GM20431 (cell line): ENCODE data around the gene DGKZ.
"Not testable (repeated sequence)": the region's sequence is repeated elsewhere in the genome, so short reads cannot be mapped to it uniquely, and the experiment has no call there.

Source experiments
- in situ Hi-C: fragments of 300-500 bp; cut with MseI, MboI; formaldehyde crosslinking; loops from one replicate; pipeline ENCODE4 v1.15.0; 2020; ENCODE audit warnings: low sequenced_read_pairs; ENCODE audit not compliant: unreplicated experiment

DGKZ gene

GRCh38 chr11:46363031-46363407, 15.8 kb downstream of the DGKZ start:
- in situ Hi-C loops = no loop called here

DNA sequence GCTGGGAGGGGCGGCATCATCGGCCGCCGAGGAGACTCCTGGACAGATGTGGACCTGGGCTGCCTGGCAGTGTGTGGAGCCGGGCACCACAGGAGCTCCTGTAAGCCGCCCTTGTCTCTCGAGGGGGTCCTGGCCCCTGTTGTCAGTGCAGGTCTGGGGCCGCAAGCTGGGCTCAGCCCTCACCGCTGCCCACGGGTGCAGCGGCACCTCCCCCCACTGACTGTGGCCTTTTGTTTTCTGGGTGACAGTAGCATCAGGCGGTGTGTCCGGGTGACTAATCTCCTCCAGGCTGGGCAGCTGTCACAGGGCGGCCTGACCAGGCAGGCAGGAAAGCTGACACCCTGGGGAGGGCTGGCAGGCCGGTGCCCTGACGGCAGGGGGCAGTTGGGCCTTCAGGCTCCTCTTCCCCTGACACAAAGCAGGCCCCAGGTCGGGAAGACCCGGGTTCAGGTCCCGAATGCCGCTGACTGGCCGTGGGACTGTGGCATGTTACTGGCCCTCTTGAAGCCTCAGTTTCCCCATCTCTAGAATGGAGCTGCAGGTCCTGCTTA, 16.3 kb downstream of the DGKZ start:
- in situ Hi-C loops = no loop called here

DNA sequence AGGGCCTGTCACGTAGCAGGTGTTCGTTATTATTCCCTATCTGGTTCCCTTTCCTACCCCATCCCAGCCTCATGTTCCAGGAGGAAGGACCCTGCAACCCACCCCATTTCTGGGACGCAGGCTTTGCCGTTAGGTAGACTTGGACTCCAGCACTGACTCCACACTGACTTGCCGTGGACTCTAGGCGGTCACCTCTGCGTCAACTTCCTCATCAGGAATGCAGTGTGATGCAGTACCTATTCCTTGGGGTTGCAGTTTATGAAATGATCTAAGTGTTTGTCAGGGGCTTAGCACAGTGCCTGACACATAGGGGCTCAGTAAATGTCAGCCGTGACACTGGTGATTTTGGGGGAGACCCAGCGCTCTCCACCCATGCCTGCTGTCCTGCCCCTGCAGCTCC, 16.8 kb downstream of the DGKZ start:
- in situ Hi-C loops = no loop called here

DNA sequence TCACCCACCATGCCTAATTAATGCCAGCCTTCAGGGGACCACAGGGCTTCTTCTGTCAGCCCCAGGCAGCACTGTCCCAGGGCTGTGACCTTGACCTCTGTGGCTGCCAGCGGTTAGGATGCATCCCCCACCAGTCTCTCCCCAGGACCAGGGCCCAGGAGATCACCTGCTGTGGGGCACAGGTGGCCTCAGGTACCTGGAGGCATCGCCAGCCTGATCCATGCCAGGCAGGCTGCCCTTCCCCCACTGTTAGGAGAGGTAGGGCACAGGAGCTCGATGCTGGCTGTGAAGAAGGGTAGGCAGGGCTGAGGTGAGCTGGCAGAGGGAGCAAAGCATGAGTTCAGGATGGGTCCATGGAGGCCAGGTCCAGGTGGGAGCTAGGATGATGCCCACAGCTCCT, 17.5 kb downstream of the DGKZ start:
- in situ Hi-C loops = no loop called here

DNA sequence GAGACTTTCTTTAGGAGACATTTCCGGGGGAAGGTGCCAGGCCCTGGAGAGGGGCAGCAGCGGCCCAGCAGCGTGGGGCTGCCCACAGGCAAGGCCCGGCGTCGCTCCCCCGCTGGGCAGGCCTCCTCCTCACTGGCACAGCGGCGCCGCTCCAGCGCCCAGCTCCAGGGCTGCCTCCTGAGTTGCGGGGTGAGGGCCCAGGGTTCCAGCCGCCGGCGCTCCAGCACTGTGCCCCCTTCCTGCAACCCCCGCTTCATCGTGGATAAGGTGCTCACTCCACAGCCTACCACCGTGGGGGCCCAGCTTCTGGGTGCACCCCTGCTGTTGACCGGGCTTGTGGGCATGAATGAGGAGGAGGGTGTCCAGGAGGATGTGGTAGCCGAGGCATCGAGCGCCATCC, 19.0 kb downstream of the DGKZ start:
- in situ Hi-C loops = no loop called here

DNA sequence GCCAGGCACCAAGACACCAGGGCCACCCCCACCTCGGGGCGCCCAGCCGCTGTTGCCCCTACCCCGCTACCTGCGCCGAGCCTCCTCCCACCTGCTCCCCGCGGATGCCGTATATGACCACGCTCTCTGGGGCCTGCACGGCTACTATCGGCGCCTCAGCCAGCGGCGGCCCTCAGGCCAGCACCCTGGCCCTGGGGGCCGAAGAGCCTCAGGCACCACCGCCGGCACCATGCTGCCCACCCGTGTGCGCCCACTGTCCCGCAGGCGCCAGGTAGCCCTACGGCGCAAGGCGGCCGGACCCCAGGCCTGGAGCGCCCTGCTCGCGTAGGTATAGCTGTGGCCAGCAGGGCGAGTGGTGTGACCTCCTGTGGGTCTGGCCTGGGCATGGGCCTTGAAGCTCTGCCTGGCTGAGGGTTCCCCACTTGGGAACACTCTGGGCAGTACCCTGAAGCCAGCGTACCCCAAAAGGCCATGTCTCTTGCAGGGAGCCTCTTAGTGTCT, 19.4 kb downstream of the DGKZ start:
- in situ Hi-C loops = no loop called here

GRCh38 chr11:46367244-46367915, 20.1 kb downstream of the DGKZ start:
- in situ Hi-C loops = no loop called here

GRCh38 chr11:46367916-46368267, 20.6 kb downstream of the DGKZ start:
- in situ Hi-C loops = no loop called here

GRCh38 chr11:46369458-46370152, 22.3 kb downstream of the DGKZ start:
- in situ Hi-C loops = no loop called here

DNA sequence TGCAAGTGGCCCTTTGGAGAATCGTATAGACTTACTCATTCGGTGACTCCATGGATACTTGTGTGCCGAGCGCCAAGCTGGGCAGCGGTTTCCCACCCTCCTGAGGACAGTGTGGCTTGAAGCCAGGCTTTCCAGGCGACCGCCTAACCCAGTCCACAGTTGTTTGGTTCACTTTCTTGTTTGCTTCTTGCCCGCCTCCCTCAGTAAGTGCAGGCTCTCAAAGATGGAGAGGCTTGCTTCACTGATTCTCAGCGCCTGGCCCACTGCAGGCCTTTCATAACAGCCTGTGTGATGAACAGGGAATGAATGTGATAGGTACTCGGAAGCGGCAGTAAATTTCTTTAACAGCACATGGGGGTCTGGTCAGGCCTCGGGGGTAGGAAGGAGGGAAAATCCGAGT, 23.0 kb downstream of the DGKZ start:
- in situ Hi-C loops = no loop called here

DNA sequence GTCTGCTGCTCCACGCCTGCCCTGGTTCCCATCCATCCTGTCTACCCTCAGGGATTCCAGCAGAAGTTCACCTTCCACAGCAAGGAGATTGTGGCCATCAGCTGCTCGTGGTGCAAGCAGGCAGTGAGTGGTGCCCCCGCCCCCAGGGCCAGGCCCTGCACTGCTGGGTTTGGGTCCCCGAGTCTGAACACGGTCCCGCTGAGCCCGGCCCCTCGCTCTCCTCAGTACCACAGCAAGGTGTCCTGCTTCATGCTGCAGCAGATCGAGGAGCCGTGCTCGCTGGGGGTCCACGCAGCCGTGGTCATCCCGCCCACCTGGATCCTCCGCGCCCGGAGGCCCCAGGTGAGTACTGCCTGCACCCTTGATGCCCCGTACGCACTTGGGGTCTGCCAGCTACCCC, 24.0 kb downstream of the DGKZ start:
- in situ Hi-C loops = not testable (repeated sequence)

GRCh38 chr11:46372086-46372485, 24.8 kb downstream of the DGKZ start:
- in situ Hi-C loops = no loop called here

DNA sequence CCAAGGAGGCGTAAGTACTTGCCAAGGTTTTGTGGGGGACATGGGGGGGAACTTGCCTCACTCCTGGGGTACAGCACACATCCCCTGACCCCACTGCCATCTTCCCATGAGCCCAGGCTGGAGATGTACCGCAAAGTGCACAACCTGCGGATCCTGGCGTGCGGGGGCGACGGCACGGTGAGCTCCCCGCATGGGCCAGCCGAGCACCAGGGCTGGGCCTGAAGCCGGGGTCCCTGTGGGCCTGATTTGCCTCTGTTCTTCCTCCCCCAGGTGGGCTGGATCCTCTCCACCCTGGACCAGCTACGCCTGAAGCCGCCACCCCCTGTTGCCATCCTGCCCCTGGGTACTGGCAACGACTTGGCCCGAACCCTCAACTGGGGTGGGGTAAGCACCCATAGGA, 25.2 kb downstream of the DGKZ start:
- in situ Hi-C loops = not testable (repeated sequence)

DNA sequence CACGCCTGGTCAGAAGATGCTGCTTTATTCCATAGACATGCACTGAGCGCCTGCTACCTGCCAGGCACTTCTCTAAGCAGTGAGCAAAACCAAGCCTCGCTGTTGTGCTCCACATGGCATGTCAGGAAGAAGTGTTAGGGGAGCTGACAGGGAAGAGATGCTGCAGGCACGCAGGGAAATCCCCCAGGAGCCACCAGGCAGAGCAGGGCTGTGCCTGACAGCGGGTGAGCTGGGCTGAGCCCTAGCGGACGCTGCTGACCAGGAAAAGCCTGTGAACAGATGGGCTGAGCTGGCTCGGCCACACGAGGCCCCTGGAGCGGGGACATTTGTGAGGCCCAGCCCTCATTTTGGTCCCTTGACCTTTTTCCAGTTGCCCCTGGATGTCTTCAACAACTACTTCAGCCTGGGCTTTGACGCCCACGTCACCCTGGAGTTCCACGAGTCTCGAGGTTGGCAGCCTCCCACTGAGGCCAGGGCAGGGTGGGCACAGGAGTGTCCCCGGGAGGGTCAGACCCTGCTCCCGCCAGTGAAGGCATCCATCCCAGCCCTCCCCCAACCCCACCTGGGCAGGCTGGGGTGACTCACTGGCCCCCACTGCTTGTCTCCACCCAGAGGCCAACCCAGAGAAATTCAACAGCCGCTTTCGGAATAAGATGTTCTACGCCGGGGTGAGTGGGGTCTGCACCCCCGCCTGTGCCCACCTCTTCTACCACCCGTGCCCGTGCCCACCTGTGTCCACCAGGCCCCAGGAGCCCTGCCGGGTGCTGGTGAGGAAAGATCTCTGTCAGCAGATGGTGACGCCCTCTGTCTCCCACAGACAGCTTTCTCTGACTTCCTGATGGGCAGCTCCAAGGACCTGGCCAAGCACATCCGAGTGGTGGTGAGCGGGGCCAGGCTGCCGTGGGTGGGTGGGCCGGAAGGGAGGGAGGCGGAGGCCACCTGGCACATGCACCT, 26.8 kb downstream of the DGKZ start:
- in situ Hi-C loops = no loop called here

DNA sequence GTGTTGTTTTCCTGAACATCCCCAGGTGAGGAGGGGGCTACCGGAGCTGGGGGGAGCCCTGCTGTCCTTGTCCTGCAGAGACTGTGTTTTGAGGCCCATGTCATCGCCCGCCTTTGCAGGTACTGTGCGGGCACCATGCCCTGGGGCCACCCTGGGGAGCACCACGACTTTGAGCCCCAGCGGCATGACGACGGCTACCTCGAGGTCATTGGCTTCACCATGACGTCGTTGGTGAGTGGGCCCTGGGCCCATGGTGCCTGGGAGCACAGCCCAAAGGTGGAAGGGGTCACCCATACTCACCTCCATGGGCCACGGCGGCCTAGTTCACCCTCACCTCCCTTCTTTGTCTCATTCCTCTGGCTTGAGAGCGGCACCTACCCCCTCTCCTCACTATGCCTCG, 27.6 kb downstream of the DGKZ start:
- in situ Hi-C loops = loop anchor here (25.0 kb wide), 1 partner anchor 162 kb away; no protein-coding TSS in a partner anchor

- in situ Hi-C loops = loop anchor here (25.0 kb wide), 1 partner anchor 162 kb away; no protein-coding TSS in a partner anchor
These were observed 28.3 kb downstream of the DGKZ start for GRCh38 chr11:46375392-46376101.

- in situ Hi-C loops = loop anchor here (25.0 kb wide), 1 partner anchor 161 kb away; no protein-coding TSS in a partner anchor
These were observed 29.2 kb downstream of the DGKZ start for GRCh38 chr11:46376258-46377050.

GRCh38 chr11:46377290-46377689, 30.0 kb downstream of the DGKZ start:
- in situ Hi-C loops = loop anchor here (25.0 kb wide), 1 partner anchor 160 kb away; no protein-coding TSS in a partner anchor

- in situ Hi-C loops = loop anchor here (25.0 kb wide), 1 partner anchor 159 kb away; no protein-coding TSS in a partner anchor
These were observed 30.6 kb downstream of the DGKZ start for GRCh38 chr11:46377831-46378230.
